Measurements from ENCODE around the gene C2CD4D. TPM values are rescaled to one million over a fixed set of nuclear protein-coding genes. Genes with fewer than 3 reads are reported as not detected.

The C2CD4D gene
- polyA plus RNA-seq, 1 donor (not counting 4 experiments of a cell fraction or from before 2014, with no cell fraction given) = 0.05 TPM

DNA sequence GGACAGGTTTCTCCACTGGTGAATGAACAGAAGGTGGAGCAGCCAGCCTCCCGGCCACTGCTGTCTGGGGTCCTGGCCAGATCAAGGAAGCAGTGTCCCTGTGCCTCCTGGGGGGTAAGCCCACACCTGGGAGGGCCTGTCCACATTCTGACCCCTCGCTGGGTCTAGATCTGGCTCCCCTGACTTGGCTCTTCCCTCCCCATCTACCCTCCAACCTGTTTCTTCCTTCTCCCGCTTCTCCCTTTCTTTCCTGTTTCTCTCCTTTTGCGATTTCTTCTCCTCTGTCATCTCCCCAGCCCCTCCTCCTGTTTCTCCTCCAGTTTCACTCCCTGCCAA, 8.4 kb downstream of the C2CD4D start:
- Histone ChIP-seq H3K27ac (ENCODE audit: control insufficient read depth, insufficient read depth, low read length) (no peak overlapping the region), H3K79me2 (ENCODE audit: control insufficient read depth, insufficient read depth, low read length) (no peaks in the 10 kb centered on the region), H3K4me2 (ENCODE audit: control insufficient read depth, extremely low read depth, insufficient read depth, low read depth, low read length) (peak overlapping the region; percentile 6), H3K4me3 (ENCODE audit: control insufficient read depth in 2 of 3, extremely low read depth in 1 of 3, insufficient read depth in 2 of 3, low read depth in 1 of 3, low read length in 3 of 3) (no peak overlapping the region), H3K4me1 (ENCODE audit: control insufficient read depth, extremely low read depth, insufficient read depth, low read length) (peaks cover 24% of the 10 kb centered on the region), H3K9me3 (ENCODE audit: control insufficient read depth, low read depth, low read length) (no peaks in the 10 kb centered on the region), H2AFZ (ENCODE audit: control insufficient read depth, low read length) (no peak overlapping the region), H3K36me3 (ENCODE audit: control insufficient read depth in 2 of 2, extremely low read depth in 1 of 2, insufficient read depth in 2 of 2, low read length in 2 of 2) (no peaks in the 10 kb centered on the region), H3K27me3 (ENCODE audit: control insufficient read depth, extremely low read depth, insufficient read depth, low read length) (no peaks in the 10 kb centered on the region), H3K9me1 (ENCODE audit: control insufficient read depth, extremely low read depth, insufficient read depth, low read length) (no peaks in the 10 kb centered on the region), H4K20me1 (ENCODE audit: control insufficient read depth, extremely low read depth, insufficient read depth, low read length) (no peaks in the 10 kb centered on the region), H3K9ac (ENCODE audit: control insufficient read depth, extremely low read depth, insufficient read depth, low read length) (no peak overlapping the region)
- dilution Hi-C loops (cut with MboI; ENCODE audit: extremely low pct_ligation_motif_present, low sequenced_read_pairs) = no loop called here
- TF ChIP-seq EZH2 (IDR thresholded peaks at IDR 0.05; ENCODE audit: low read length) = no peak
- TF ChIP-seq, protein P1, sequence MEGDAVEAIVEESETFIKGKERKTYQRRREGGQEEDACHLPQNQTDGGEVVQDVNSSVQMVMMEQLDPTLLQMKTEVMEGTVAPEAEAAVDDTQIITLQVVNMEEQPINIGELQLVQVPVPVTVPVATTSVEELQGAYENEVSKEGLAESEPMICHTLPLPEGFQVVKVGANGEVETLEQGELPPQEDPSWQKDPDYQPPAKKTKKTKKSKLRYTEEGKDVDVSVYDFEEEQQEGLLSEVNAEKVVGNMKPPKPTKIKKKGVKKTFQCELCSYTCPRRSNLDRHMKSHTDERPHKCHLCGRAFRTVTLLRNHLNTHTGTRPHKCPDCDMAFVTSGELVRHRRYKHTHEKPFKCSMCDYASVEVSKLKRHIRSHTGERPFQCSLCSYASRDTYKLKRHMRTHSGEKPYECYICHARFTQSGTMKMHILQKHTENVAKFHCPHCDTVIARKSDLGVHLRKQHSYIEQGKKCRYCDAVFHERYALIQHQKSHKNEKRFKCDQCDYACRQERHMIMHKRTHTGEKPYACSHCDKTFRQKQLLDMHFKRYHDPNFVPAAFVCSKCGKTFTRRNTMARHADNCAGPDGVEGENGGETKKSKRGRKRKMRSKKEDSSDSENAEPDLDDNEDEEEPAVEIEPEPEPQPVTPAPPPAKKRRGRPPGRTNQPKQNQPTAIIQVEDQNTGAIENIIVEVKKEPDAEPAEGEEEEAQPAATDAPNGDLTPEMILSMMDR (optimal IDR thresholded peaks at IDR 0.05 in 1 of 3, IDR thresholded peaks at IDR 0.05 in 1 of 3, conservative IDR thresholded peaks at IDR 0.05 in 1 of 3; ENCODE audit: extremely low read depth in 1 of 3, insufficient read depth in 2 of 3, low read length in 3 of 3) = no peak
- FAIRE-seq (no peak), DNase-seq (ENCODE audit: low read depth, low spot score) (no peak)

DNA sequence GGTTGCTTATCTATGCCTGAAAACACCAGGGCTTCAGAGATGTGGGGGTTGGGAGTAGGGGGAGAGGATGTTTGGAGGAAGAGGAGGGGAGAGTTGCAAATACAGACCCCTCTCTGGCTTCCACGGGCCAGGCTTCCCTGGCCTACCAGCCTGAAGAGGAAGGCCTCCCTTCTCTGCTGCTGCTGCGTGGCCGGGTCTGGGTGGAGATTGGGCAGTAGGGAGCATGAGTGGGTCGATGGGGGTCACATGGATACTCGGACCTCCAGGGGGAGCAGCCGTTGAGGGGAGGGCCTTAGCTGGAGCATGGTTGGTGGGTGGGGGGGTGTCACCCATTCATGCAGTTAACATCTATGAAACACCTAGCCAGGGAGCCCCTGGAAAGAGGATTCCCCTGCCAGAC, 9.6 kb downstream of the C2CD4D start:
- Histone ChIP-seq H3K4me3 (ENCODE audit: control insufficient read depth in 2 of 3, extremely low read depth in 1 of 3, insufficient read depth in 2 of 3, low read depth in 1 of 3, low read length in 3 of 3) (no peak overlapping the region), H4K20me1 (ENCODE audit: control insufficient read depth, extremely low read depth, insufficient read depth, low read length) (no peaks in the 10 kb centered on the region), H2AFZ (ENCODE audit: control insufficient read depth, low read length) (no peak overlapping the region), H3K27ac (ENCODE audit: control insufficient read depth, insufficient read depth, low read length) (no peak overlapping the region), H3K9me1 (ENCODE audit: control insufficient read depth, extremely low read depth, insufficient read depth, low read length) (no peaks in the 10 kb centered on the region), H3K36me3 (ENCODE audit: control insufficient read depth in 2 of 2, extremely low read depth in 1 of 2, insufficient read depth in 2 of 2, low read length in 2 of 2) (no peaks in the 10 kb centered on the region), H3K9ac (ENCODE audit: control insufficient read depth, extremely low read depth, insufficient read depth, low read length) (no peak overlapping the region), H3K4me2 (ENCODE audit: control insufficient read depth, extremely low read depth, insufficient read depth, low read depth, low read length) (no peak overlapping the region), H3K79me2 (ENCODE audit: control insufficient read depth, insufficient read depth, low read length) (no peaks in the 10 kb centered on the region), H3K9me3 (ENCODE audit: control insufficient read depth, low read depth, low read length) (no peaks in the 10 kb centered on the region), H3K4me1 (ENCODE audit: control insufficient read depth, extremely low read depth, insufficient read depth, low read length) (peaks cover 22% of the 10 kb centered on the region), H3K27me3 (ENCODE audit: control insufficient read depth, extremely low read depth, insufficient read depth, low read length) (no peaks in the 10 kb centered on the region)
- no peak for TF ChIP-seq EZH2 (IDR thresholded peaks at IDR 0.05; ENCODE audit: low read length)
- no peak for DNase-seq (ENCODE audit: low read depth, low spot score)
- dilution Hi-C loops (cut with MboI; ENCODE audit: extremely low pct_ligation_motif_present, low sequenced_read_pairs) = no loop called here
- no peak for FAIRE-seq

DNA sequence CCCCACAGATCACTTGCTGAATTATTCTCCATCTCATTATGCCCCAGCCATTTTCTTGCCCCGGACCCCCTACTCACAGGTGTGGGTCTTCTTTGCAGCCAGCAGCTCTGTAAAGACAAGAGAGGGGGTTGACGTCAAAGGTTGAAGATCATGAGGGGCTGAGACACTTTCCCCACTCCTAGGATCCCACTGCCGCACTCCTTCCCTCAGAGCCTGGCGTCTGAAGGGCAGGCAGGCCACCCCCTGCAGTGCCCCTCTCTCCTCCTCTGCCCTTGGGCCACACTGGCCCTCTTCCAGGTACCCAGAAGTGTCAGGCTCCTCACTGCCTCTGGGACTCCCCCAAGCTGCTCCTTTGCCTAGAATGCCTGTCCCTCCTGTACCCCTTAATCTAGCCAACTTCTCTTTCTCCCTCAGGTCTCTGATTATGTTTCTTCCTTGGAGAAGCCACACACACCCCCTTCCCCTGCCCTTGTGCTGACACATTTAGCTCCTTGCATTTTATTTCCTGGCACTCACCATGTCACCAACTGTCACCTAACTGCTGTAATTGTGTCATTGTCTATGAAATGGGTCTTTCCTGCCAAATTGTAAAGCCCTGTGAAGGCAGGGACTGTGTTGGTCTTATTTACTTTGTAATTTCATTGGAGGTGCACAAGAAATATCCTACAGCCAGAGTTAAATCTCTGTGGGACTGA, 10.1 kb downstream of the C2CD4D start:
- Histone ChIP-seq H3K9me1 (ENCODE audit: control insufficient read depth, extremely low read depth, insufficient read depth, low read length) (no peaks in the 10 kb centered on the region), H3K9me3 (ENCODE audit: control insufficient read depth, low read depth, low read length) (no peaks in the 10 kb centered on the region), H3K4me2 (ENCODE audit: control insufficient read depth, extremely low read depth, insufficient read depth, low read depth, low read length) (peak overlapping the region; percentile 48), H3K4me3 (ENCODE audit: control insufficient read depth in 2 of 3, extremely low read depth in 1 of 3, insufficient read depth in 2 of 3, low read depth in 1 of 3, low read length in 3 of 3) (no peak overlapping the region), H3K4me1 (ENCODE audit: control insufficient read depth, extremely low read depth, insufficient read depth, low read length) (peaks cover 22% of the 10 kb centered on the region), H4K20me1 (ENCODE audit: control insufficient read depth, extremely low read depth, insufficient read depth, low read length) (no peaks in the 10 kb centered on the region), H3K36me3 (ENCODE audit: control insufficient read depth in 2 of 2, extremely low read depth in 1 of 2, insufficient read depth in 2 of 2, low read length in 2 of 2) (no peaks in the 10 kb centered on the region), H3K79me2 (ENCODE audit: control insufficient read depth, insufficient read depth, low read length) (no peaks in the 10 kb centered on the region), H3K27ac (ENCODE audit: control insufficient read depth, insufficient read depth, low read length) (no peak overlapping the region), H3K27me3 (ENCODE audit: control insufficient read depth, extremely low read depth, insufficient read depth, low read length) (no peaks in the 10 kb centered on the region), H3K9ac (ENCODE audit: control insufficient read depth, extremely low read depth, insufficient read depth, low read length) (no peak overlapping the region), H2AFZ (ENCODE audit: control insufficient read depth, low read length) (no peak overlapping the region)
- TF ChIP-seq, protein P1 (optimal IDR thresholded peaks at IDR 0.05 in 1 of 3, IDR thresholded peaks at IDR 0.05 in 1 of 3, conservative IDR thresholded peaks at IDR 0.05 in 1 of 3; ENCODE audit: extremely low read depth in 1 of 3, insufficient read depth in 2 of 3, low read length in 3 of 3) = no peak
- TF ChIP-seq EZH2 (IDR thresholded peaks at IDR 0.05; ENCODE audit: low read length) = no peak
- dilution Hi-C loops (cut with MboI; ENCODE audit: extremely low pct_ligation_motif_present, low sequenced_read_pairs) = no loop called here
- DNase-seq (ENCODE audit: low read depth, low spot score) = no peak
- FAIRE-seq = no peak
